Thymus (tissue), 11 donors: ENCODE results near the gene GPR157. TPM values are rescaled to one million over a fixed set of nuclear protein-coding genes. Genes with fewer than 3 reads are reported as not detected.

ENCODE experiments used
- DNase-seq, 9 donors: peaks; one replicate each; pipeline ENCODE4 v3.0.0-alpha.2; 2013; ENCODE audit warnings: low spot score in 9 of 9, low read depth in 6 of 9, missing footprints in 1 of 9
- H3K27ac ChIP-seq, 2 donors: one replicate each; pipeline ENCODE4 v1.5.1; 2013; ENCODE audit warnings: control low read depth in 1 of 2, low read depth in 1 of 2, low read length in 1 of 2, mild to moderate bottlenecking in 1 of 2, moderate library complexity in 1 of 2
- H3K27me3 ChIP-seq, 2 donors: one replicate each; pipeline ENCODE4 v1.5.1; 2013; ENCODE audit warnings: low read length in 1 of 2; ENCODE audit not compliant: control insufficient read depth in 2 of 2, insufficient read depth in 1 of 2
- H3K36me3 ChIP-seq, 2 donors: one replicate each; pipeline ENCODE4 v1.5.1; 2013; ENCODE audit warnings: low read length in 1 of 2, mild to moderate bottlenecking in 1 of 2, moderate library complexity in 1 of 2; ENCODE audit not compliant: control insufficient read depth in 2 of 2, insufficient read depth in 2 of 2
- H3K4me1 ChIP-seq, 2 donors: one replicate each; pipeline ENCODE4 v1.5.1; 2013; ENCODE audit warnings: low read length in 2 of 2; ENCODE audit not compliant: control insufficient read depth in 2 of 2, insufficient read depth in 2 of 2
- H3K4me3 ChIP-seq, 2 donors: one replicate each; pipeline ENCODE4 v1.5.1; 2013; ENCODE audit warnings: low read length in 2 of 2, control low read depth in 1 of 2, mild to moderate bottlenecking in 1 of 2
- H3K9me3 ChIP-seq, 2 donors: one replicate each; pipeline ENCODE4 v1.5.1; 2013; ENCODE audit warnings: low read length in 1 of 2, mild to moderate bottlenecking in 1 of 2; ENCODE audit not compliant: control insufficient read depth in 2 of 2, insufficient read depth in 1 of 2
- WGBS: extraction: QIAGEN DNeasy Blood & Tissue Kit; methylation state at CpG from one replicate; pipeline ENCODE4 v1.1.7; 2013; 5-methylcytosine and 5-hydroxymethylcytosine counted together
- polyA plus RNA-seq: library from polyadenylated mRNA; stranded (reverse); fragments of 200-250 nt; gene quantifications from one replicate; pipeline ENCODE4 v1.2.3, GENCODE V29; 2013
- total RNA-seq: library from RNA; stranded (reverse); fragments of 120-200 nt; gene quantifications from one replicate; pipeline ENCODE4 v1.2.4, GENCODE V29; 2013
- donor health status: healthy.

The GPR157 gene
- total and polyA plus RNA-seq, 2 donors = 4.3 to 5.8 TPM

DNA sequence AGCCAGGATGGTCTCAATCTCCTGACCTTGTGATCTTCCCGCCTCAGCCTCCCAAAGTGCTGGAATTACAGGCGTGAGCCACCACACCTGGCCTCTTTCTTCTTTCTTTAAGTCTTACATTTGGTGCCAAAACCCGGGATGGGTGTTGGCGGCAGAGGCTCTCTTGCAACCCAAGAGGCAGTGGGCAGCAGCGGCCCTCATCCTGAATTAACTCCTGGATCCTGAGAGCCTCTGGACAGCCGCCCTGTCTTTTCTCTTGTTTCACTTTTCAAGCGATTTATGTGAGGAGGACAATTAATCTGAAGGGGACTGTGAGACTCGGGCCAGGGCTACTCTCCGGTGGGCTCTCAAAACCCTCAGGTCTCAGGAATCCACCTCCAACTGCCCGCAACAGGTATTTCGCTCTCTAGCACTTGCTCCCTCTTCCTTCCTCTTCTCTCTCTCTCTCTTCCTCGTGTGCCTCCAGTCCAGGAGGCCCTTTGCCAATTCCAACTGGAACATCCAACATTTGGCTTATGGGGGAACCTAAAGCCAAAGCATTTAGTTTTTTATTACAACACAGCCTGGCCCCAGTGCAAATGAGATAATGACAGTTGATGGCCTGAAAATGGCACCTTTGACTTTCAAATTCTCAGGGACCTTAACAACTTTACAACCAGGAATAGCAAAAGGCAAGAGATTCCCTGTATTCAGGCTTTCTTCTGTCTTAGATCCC is 41.3 kb downstream of the GPR157 start:
- 87% methylated on average over 12 of the region's 12 CpGs for WGBS

DNA sequence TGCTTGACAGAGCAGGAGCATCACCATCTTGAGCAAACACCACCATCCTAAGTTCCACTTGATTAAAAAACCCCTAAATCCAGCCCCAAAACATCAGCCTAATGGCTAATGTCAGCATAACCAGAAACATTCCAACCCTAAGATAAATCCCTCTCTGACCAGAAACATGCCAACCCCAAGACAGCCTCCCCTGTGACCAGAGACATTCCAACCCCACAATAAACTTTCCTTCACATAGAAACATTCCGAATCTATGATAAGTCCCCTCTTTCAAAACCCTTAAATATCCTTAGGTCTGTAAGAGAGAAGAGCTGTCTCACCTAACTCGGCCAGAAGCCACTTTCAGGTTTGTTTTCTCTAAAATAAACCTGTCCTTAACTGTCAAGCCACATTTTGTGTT is 42.1 kb downstream of the GPR157 start:
- H3K27ac ChIP-seq = no peak overlapping the region
- H3K4me1 ChIP-seq = peaks cover 0 to 11% of the 10 kb centered on the region in 2 donors
- DNase-seq = no peak
- H3K4me3 ChIP-seq = no peak overlapping the region
- 68% methylated on average over 2 of the region's 2 CpGs for WGBS
- no peaks in the 10 kb centered on the region for H3K27me3 ChIP-seq
- H3K9me3 ChIP-seq = no peaks in the 10 kb centered on the region
- H3K36me3 ChIP-seq = no peaks in the 10 kb centered on the region

More for the DNA sequence above, 41.3 kb downstream of the GPR157 start:
- Histone ChIP-seq H3K4me3 (no peak overlapping the region), H3K9me3 (no peaks in the 10 kb centered on the region), H3K27ac (no peak overlapping the region), H3K4me1 (peaks cover 0 to 11% of the 10 kb centered on the region in 2 donors), H3K27me3 (no peaks in the 10 kb centered on the region), H3K36me3 (no peaks in the 10 kb centered on the region)
- no peak for DNase-seq

DNA sequence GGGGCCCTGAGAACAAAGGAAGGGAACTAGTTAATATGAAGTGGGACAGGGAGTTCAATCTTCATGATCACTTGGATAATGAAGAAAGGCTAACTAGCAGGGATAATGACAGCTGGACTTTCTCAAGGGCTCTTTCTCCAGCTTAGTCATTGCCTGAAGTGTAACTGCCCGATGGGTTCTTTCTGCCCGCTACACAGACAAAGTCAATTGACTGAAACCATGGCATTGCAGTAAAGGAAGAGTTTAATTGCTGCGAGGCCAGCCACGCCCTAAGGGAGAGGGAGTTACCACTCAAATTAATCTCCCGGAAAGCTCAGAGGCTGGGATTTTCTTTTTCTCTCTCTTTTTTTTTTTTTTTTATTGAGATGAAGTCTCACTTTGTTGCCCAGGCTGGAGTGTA is 42.9 kb downstream of the GPR157 start:
- Histone ChIP-seq H3K9me3 (no peaks in the 10 kb centered on the region), H3K4me1 (peaks cover 0 to 11% of the 10 kb centered on the region in 2 donors), H3K27ac (no peak overlapping the region), H3K27me3 (no peaks in the 10 kb centered on the region), H3K4me3 (no peak overlapping the region), H3K36me3 (no peaks in the 10 kb centered on the region)
- 85% methylated on average over 5 of the region's 5 CpGs for WGBS
- no peak for DNase-seq

DNA sequence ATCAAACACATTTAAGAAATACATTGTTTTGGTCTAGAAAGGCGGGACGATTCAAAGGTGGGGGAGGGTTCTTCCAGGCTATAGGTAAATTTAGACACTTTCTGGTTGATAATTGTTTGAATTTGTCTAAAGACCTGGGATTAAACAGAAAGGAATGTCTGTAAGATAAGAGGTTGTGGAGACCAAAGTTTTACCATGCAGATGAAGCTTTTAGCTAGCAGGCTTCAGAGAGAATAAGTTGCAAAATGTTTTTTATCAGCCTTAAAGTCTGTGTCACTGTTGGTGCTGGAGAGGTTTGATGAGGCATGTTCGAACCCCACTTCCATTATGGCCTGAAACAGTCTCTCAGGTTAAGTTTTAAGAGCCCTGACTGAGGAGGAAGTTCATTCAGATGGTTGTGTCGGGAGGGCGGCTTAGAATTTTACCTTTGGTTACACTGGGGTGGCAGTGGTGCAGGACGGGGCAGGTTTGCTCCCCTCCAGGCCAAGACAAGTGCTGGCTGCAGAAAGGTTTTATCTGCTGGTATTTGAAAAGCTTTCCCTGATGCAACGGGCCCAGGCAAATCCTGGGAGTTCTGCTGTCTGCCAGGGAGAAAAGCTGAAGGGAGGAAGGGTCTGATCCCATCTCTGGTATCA is 43.5 kb downstream of the GPR157 start:
- H3K27me3 ChIP-seq = no peaks in the 10 kb centered on the region
- H3K36me3 ChIP-seq = no peaks in the 10 kb centered on the region
- no peak for DNase-seq
- 76% methylated on average over 7 of the region's 7 CpGs for WGBS
- no peaks in the 10 kb centered on the region for H3K9me3 ChIP-seq
- H3K4me1 ChIP-seq = peaks cover 0 to 11% of the 10 kb centered on the region in 2 donors
- no peak overlapping the region for H3K27ac ChIP-seq
- H3K4me3 ChIP-seq = no peak overlapping the region

DNA sequence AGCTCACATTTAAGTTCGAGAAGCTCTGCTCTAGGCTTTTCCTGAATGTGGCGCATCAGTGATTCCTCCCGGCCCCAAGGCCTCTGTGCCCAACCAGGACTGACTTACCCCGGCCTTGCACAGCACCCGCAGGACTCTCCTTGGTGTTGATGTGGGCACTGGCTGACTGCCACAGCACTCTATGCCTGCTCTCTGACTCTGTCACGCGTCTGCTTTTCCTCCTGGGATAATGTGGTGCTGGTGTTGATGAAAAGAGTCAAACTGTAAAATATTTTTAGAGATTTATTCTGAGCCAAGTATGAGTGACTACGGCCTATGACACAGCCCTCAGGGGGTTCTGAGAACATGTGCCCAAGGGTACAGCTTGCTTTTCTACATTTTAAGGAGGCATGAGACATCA is 44.0 kb downstream of the GPR157 start:
- Histone ChIP-seq H3K9me3 (no peaks in the 10 kb centered on the region), H3K4me3 (no peak overlapping the region), H3K27ac (peak overlapping the region in 1 of 2 donors; percentile 52), H3K4me1 (peaks cover 0 to 11% of the 10 kb centered on the region in 2 donors), H3K36me3 (no peaks in the 10 kb centered on the region), H3K27me3 (no peaks in the 10 kb centered on the region)
- DNase-seq = no peak
- 73% methylated on average over 8 of the region's 8 CpGs for WGBS

DNA sequence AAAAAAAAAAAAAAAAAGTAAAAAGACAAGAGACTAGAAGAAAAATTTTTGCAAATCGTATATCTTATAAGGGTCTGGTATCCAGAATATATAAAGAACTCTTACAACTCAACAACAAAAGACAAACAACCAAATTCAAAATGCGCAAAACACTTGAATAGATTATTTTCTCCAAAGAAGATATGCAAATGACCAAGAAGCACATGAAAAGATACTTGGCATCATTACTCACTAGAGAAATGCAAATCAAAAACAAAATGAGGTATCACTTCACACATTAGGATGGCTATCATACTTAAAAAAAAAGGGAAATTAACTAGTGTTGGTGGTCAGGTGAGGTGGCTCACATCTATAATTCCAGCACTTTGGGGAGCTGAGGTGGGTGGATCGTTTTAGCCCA is 47.4 kb downstream of the GPR157 start:
- WGBS = 97% methylated on average over 3 of the region's 3 CpGs
- Histone ChIP-seq H3K9me3 (no peaks in the 10 kb centered on the region), H3K4me1 (peaks cover 0 to 17% of the 10 kb centered on the region in 2 donors), H3K27me3 (peaks cover 0 to 3% of the 10 kb centered on the region in 2 donors), H3K36me3 (no peaks in the 10 kb centered on the region), H3K4me3 (no peak overlapping the region), H3K27ac (no peak overlapping the region)
- no peak for DNase-seq

DNA sequence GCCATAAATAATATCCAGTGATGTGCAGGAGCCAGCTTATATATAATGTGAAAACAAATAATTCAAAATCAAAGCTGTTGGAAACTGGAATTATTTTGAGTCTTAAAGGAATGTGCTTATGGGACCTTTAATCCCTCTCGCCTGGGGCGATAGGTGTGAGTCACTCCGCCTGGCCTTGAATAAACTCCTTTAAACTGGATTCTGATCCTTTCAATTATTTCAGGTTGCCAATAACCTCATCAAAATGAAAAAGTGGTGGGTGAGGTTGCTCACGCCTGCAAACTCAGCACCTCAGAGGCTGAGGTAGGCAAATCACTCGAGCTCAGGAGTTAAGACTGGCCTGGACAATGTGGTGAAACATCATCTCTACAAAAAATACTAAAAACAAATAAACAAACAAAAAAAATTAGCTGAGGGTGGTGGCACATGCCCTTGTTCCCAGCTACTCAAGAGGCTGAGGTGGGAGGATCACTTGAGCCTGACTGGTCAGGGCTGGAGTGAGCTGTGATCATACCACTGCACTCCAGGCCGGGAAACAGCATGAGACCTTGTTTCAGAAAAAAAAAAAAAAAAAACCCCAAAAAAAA is 48.1 kb downstream of the GPR157 start:
- H3K27ac ChIP-seq = no peak overlapping the region
- no peaks in the 10 kb centered on the region for H3K36me3 ChIP-seq
- no peak overlapping the region for H3K4me3 ChIP-seq
- H3K4me1 ChIP-seq = peaks cover 0 to 15% of the 10 kb centered on the region in 2 donors
- no peak for DNase-seq
- 94% methylated on average over 6 of the region's 6 CpGs for WGBS
- no peaks in the 10 kb centered on the region for H3K9me3 ChIP-seq
- peaks cover 0 to 3% of the 10 kb centered on the region in 2 donors for H3K27me3 ChIP-seq

DNA sequence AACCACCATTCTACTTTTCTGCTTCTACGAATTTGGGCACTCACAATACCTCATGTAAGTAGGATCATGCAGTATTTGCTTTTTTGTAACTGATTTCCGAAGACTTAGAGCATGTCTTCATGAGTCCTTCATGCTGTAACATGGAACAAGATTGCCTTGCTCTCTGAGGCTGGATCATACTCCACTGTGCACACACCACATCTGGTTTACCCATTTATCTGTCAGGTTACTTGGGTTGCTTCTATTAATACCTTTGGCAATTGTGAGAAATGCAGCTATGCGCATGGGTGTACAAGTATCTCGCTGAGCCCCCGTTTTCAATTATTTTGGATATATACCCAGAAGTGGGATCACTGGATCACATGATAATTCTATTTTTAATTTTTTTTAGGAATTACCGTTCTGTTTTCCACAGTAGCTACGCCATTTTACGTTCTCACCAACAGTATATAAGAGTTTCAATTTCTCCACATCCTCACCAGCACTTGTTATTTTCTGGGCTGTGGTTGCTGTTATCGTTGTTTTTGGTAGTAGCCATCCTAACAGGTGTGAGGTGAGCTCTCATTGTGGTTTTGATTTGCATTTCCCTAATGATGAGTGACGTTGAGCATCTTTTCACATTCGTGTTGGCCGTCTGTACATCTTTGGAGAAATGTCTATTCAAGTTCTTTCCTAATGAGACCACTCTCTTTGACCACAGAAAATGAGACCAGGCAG is 48.8 kb downstream of the GPR157 start:
- Histone ChIP-seq H3K4me1 (peaks cover 0 to 15% of the 10 kb centered on the region in 2 donors), H3K27me3 (peaks cover 0 to 3% of the 10 kb centered on the region in 2 donors), H3K4me3 (no peak overlapping the region), H3K27ac (no peak overlapping the region), H3K36me3 (no peaks in the 10 kb centered on the region), H3K9me3 (no peaks in the 10 kb centered on the region)
- DNase-seq = no peak
- 72% methylated on average over 12 of the region's 12 CpGs for WGBS
